A673 (cell line): Measurements from ENCODE around the gene NASP.

Experiments used
- CTCF ChIP-seq: fragments of 300-800, 200-600 bp; sonication (generic); conservative IDR thresholded peaks from 2 replicates; pipeline ENCODE4 v1.5.1; 2017; ENCODE audit warnings: low read depth, mild to moderate bottlenecking, antibody characterized with exemption, low read length, moderate library complexity, mixed read lengths
- EZH2 ChIP-seq: fragments of 200-600 bp; sonication (generic); IDR thresholded peaks from 2 replicates; pipeline ENCODE4 v1.6.1; 2017; ENCODE audit warnings: borderline replicate concordance, low read depth, mild to moderate bottlenecking, mixed read lengths, antibody characterized with exemption, low read length; ENCODE audit not compliant: poor library complexity, severe bottlenecking

- TF ChIP-seq CTCF (no peak), EZH2 (no peak)
Measured at GRCh38 chr1:45545553-45546310, 38.1 kb upstream of the NASP start.
